GM23338 (cell line): Measurements from ENCODE around the gene MAP1LC3B2. TPM values are rescaled to one million over a fixed set of nuclear protein-coding genes. Genes with fewer than 3 reads are reported as not detected.

Experiments used
- ATAC-seq: fragments of 200-7000 bp; cut with Tn5 transposase; 3 replicates; pipeline ENCODE4 v1.9.1; 2020
- DNase-seq: peaks from one replicate; pipeline ENCODE4 v3.0.0-alpha.2; 2015; ENCODE audit warnings: low spot score
- H2AFZ ChIP-seq: fragments of 200-600 bp; sonication (generic); 2 replicates; pipeline ENCODE4 v1.8.0; 2016; ENCODE audit warnings: antibody characterized with exemption, mild to moderate bottlenecking, moderate library complexity
- H3F3A ChIP-seq: fragments of 200-600 bp; sonication (generic); replicated peaks from 2 replicates; pipeline ENCODE4 v1.8.0; 2017; ENCODE audit warnings: antibody characterized with exemption, mixed run types, low read depth
- H3K27ac ChIP-seq: fragments of 200-600 bp; sonication (generic); 2 replicates; pipeline ENCODE4 v1.6.1; 2016; ENCODE audit warnings: low read depth
- H3K27me3 ChIP-seq: fragments of 200-600 bp; sonication (generic); 2 replicates; pipeline ENCODE4 v1.8.0; 2016; ENCODE audit warnings: mild to moderate bottlenecking, mixed run types, moderate library complexity; ENCODE audit not compliant: insufficient read depth
- H3K36me3 ChIP-seq: fragments of 200-600 bp; sonication (generic); 2 replicates; pipeline ENCODE4 v1.8.0; 2016; ENCODE audit warnings: mild to moderate bottlenecking; ENCODE audit not compliant: insufficient read depth
- H3K4me1 ChIP-seq: fragments of 200-600 bp; sonication (generic); 2 replicates; pipeline ENCODE4 v1.8.0; 2016; ENCODE audit warnings: mild to moderate bottlenecking, moderate library complexity; ENCODE audit not compliant: insufficient read depth
- H3K4me2 ChIP-seq: fragments of 200-600 bp; sonication (generic); 2 replicates; pipeline ENCODE4 v1.7.1; 2017; ENCODE audit warnings: mixed run types
- H3K4me3 ChIP-seq: fragments of 200-600 bp; sonication (generic); 2 replicates; pipeline ENCODE4 v1.6.1; 2016; ENCODE audit warnings: mixed run types
- H3K79me2 ChIP-seq: fragments of 200-600 bp; sonication (generic); replicated peaks from 2 replicates; pipeline ENCODE4 v1.8.0; 2017; ENCODE audit warnings: mild to moderate bottlenecking; ENCODE audit not compliant: insufficient read depth
- H3K9me2 ChIP-seq: fragments of 200-600 bp; sonication (generic); 2 replicates; pipeline ENCODE4 v1.8.0; 2017; ENCODE audit not compliant: insufficient read depth
- H4K20me1 ChIP-seq: fragments of 200-600 bp; sonication (generic); replicated peaks from 2 replicates; pipeline ENCODE4 v1.8.0; 2017; ENCODE audit warnings: mild to moderate bottlenecking; ENCODE audit not compliant: insufficient read depth
- H3K27ac Mint-ChIP-seq: 2 replicates; pipeline ENCODE4 v1.8.0; 2020; ENCODE audit warnings: inconsistent platforms, mild to moderate bottlenecking, moderate library complexity, mixed read lengths
- H3K27me3 Mint-ChIP-seq: 3 replicates; pipeline ENCODE4 v1.8.0; 2022; ENCODE audit warnings: low read depth, mild to moderate bottlenecking, moderate library complexity, mixed read lengths, inconsistent platforms; ENCODE audit not compliant: insufficient read depth, poor library complexity
- H3K36me3 Mint-ChIP-seq: 3 replicates; pipeline ENCODE4 v1.8.0; 2021; ENCODE audit warnings: low read depth, mild to moderate bottlenecking, inconsistent platforms, moderate library complexity, mixed read lengths
- H3K4me1 Mint-ChIP-seq: 3 replicates; pipeline ENCODE4 v1.8.0; 2020; ENCODE audit warnings: mild to moderate bottlenecking, inconsistent platforms, mixed read lengths
- H3K4me3 Mint-ChIP-seq: 3 replicates; pipeline ENCODE4 v1.8.0; 2021; ENCODE audit warnings: moderate library complexity, mild to moderate bottlenecking, inconsistent platforms, mixed read lengths
- H3K9me3 Mint-ChIP-seq: 3 replicates; pipeline ENCODE4 v1.8.0; 2020; ENCODE audit warnings: moderate library complexity, mild to moderate bottlenecking, inconsistent platforms, mixed read lengths
- CREB1 ChIP-seq: fragments of 250-450 bp; sonication (Bioruptor Pico); IDR thresholded peaks from 2 replicates; pipeline ENCODE4 v1.5.0; 2020; ENCODE audit warnings: low read depth, mild to moderate bottlenecking, moderate library complexity
- EZH2 ChIP-seq: fragments of 200-600 bp; sonication (generic); IDR thresholded peaks from one replicate; pipeline ENCODE4 v1.8.0; 2017; ENCODE audit warnings: antibody characterized with exemption, mild to moderate bottlenecking, low read depth; ENCODE audit not compliant: unreplicated experiment
- EZH2phosphoT487 ChIP-seq: fragments of 200-600 bp; sonication (generic); IDR thresholded peaks from one replicate; pipeline ENCODE4 v1.8.1; 2018; ENCODE audit warnings: antibody characterized with exemption; ENCODE audit not compliant: unreplicated experiment
- JUNB ChIP-seq: IDR thresholded peaks from one replicate; pipeline ENCODE4 v1.6.1; 2016; ENCODE audit warnings: antibody characterized with exemption; ENCODE audit not compliant: unreplicated experiment
- POLR2AphosphoS5 ChIP-seq: IDR thresholded peaks from 2 replicates; pipeline ENCODE4 v1.6.1; 2016; ENCODE audit warnings: antibody characterized with exemption, low read depth
- STAT1 ChIP-seq: IDR thresholded peaks from one replicate; pipeline ENCODE4 v1.6.1; 2016; ENCODE audit warnings: antibody characterized with exemption; ENCODE audit not compliant: unreplicated experiment
- polyA plus RNA-seq: library from polyadenylated mRNA; unstranded; fragments of >200 nt; fragmentation: Nextera tagmentation; extraction: Ambion mirVana; gene quantifications from 2 replicates; pipeline ENCODE4 v1.2.1, GENCODE V29; 2016
- total RNA-seq: library from RNA; depleted of rRNA; stranded (reverse); fragments of >200 nt; shearing (Covaris generic); gene quantifications from 2 replicates; pipeline ENCODE4 v1.2.3, GENCODE V29; 2014
- TF ChIP-seq, protein P1 (sequence below), 2 experiments: fragments of 200-600 bp in 1 of 2; sonication (generic) in 1 of 2; conservative IDR thresholded peaks; 2 replicates each; pipeline versions ENCODE4 v1.5.1 to v1.6.1; 2016 to 2017; ENCODE audit warnings: antibody characterized with exemption in 2 of 2, low read depth in 2 of 2, mild to moderate bottlenecking in 2 of 2, moderate library complexity in 1 of 2

Gene MAP1LC3B2
- total and polyA plus RNA-seq, 2 experiments from 2014 or later, result 1.3 to 6.7 TPM

DNA sequence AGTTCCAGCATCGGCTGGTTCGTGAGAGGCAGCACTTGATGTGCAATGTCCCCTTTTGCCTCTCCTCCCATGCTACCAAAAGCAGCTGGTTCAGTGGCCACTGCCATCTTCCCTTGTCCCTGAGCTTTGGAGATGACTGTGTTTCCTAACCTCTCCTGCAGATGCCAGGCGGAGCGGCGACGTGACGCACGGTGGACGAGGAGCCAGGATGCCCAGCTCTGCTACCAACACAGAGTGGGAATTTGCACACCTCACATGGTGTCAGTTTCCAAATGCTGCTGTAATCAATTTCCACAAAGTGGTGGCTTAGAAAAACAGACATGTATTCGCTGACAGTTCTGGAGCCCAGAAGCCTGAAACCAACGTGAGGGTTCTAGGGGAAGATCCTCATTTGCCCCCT is 42.5 kb upstream of the MAP1LC3B2 start (continued):
- TF ChIP-seq CREB1 (CRISPR knock-in tag) (no peak), STAT1 (no peak)
- TF ChIP-seq, protein P1, sequence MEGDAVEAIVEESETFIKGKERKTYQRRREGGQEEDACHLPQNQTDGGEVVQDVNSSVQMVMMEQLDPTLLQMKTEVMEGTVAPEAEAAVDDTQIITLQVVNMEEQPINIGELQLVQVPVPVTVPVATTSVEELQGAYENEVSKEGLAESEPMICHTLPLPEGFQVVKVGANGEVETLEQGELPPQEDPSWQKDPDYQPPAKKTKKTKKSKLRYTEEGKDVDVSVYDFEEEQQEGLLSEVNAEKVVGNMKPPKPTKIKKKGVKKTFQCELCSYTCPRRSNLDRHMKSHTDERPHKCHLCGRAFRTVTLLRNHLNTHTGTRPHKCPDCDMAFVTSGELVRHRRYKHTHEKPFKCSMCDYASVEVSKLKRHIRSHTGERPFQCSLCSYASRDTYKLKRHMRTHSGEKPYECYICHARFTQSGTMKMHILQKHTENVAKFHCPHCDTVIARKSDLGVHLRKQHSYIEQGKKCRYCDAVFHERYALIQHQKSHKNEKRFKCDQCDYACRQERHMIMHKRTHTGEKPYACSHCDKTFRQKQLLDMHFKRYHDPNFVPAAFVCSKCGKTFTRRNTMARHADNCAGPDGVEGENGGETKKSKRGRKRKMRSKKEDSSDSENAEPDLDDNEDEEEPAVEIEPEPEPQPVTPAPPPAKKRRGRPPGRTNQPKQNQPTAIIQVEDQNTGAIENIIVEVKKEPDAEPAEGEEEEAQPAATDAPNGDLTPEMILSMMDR (conservative IDR thresholded peaks at IDR 0.05; ENCODE audit: low read depth in 2 of 2), result no peak

DNA sequence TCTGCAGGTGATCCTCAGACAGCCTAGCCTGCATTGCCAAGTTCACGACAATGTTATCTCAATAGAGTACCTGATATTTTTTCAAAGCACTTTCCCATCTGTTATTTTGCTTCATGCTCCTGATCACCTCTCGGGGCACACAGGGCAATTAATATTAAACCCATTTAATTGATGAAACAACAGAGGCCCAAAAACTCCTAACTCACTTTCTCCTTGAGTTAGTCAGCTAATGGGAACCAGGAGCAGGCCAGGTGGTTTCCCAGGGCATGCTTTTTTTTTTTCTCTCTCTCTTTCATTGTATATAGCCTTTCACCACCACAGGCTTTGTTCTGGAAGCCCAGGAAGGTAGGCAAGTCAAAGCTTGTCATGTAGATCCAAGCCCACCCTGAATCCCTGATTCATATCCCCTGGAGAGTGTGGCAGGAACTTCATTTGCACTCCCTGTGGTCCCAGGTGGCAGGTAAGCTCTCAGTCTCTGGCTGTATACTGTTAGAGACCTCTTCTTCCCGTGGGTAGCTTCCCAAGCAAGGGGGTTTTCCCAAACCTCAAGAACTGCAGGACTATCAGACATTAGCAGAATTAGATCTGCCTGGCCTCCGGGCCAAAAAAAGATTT is 41.6 kb upstream of the MAP1LC3B2 start:
- Histone ChIP-seq H3K79me2 (no peaks in the 10 kb centered on the region), H3K9me2 (no peaks in the 10 kb centered on the region), H3K4me1 (0 out of 2 replicates have a peak, but pooled peaks cover 10% of the 10 kb centered on the region), H3F3A (no peaks in the 10 kb centered on the region), H4K20me1 (no peaks in the 10 kb centered on the region), H3K27me3 (no peaks in the 10 kb centered on the region), H3K36me3 (no peaks in the 10 kb centered on the region), H3K4me2 (no peak overlapping the region), H3K4me3 (no peak overlapping the region), H3K27ac (no peak overlapping the region), H2AFZ (no peak overlapping the region)
- Mint-ChIP-seq H3K36me3 (no peaks in the 10 kb centered on the region; the same call in 2 of the 3 replicates), H3K27ac (no peak overlapping the region), H3K27me3 (peaks cover 19% of the 10 kb centered on the region), H3K4me1 (peaks cover 34% of the 10 kb centered on the region), H3K9me3 (no peaks in the 10 kb centered on the region; the same call in 2 of the 3 replicates), H3K4me3 (no peak overlapping the region)
- TF ChIP-seq POLR2AphosphoS5 (no peak), CREB1 (CRISPR knock-in tag) (no peak), STAT1 (no peak), JUNB (no peak)
- TF ChIP-seq, protein P1 (conservative IDR thresholded peaks at IDR 0.05; ENCODE audit: low read depth in 2 of 2), result no peak
- peak; percentile 88 for ATAC-seq
- DNase-seq, result no peak

DNA sequence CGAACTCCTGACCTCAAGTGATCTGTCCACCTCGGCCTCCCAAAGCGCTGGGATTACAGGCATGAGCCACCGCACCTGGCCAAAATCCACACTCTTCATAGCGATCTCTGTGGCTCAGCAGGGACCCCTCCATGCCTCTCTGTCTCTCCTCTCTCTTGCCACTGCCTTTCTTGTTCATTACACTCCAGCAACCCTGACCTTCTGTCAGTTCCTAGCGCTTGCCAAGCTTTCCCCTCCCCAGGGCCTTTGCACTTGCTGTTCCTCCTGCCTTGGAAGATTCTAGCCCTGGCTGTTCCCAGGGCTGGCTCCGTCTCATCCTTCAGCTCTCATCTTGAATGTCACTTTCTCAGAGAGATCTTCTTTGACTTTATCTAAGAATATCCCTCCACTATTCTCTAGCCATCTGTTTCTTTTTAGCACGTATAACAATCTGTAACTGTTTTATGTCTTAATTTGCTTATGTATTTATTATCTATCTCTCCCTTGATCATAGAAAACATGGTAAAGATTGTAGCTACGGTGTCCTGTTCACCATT is 38.9 kb upstream of the MAP1LC3B2 start:
- Histone ChIP-seq H2AFZ (no peak overlapping the region), H3K27me3 (no peaks in the 10 kb centered on the region), H3K4me1 (peaks cover 20% of the 10 kb centered on the region), H4K20me1 (no peaks in the 10 kb centered on the region), H3K4me3 (no peak overlapping the region), H3F3A (no peaks in the 10 kb centered on the region), H3K4me2 (no peak overlapping the region), H3K79me2 (no peaks in the 10 kb centered on the region), H3K27ac (no peak overlapping the region), H3K36me3 (no peaks in the 10 kb centered on the region), H3K9me2 (no peaks in the 10 kb centered on the region)
- Mint-ChIP-seq H3K4me1 (peaks cover 45% of the 10 kb centered on the region), H3K4me3 (no peak overlapping the region; the same call in 2 of the 3 replicates), H3K36me3 (no peaks in the 10 kb centered on the region; the same call in 2 of the 3 replicates), H3K27me3 (peaks cover 19% of the 10 kb centered on the region), H3K9me3 (no peaks in the 10 kb centered on the region; the same call in 2 of the 3 replicates), H3K27ac (no peak overlapping the region)
- DNase-seq, result no peak
- TF ChIP-seq EZH2 (no peak), EZH2phosphoT487 (no peak)
- no peak for ATAC-seq
